Activated CD8-positive, alpha-beta memory T cell treated with anti-CD3 and anti-CD28 coated beads for 1 hour (primary cell): ENCODE data around the gene CAPN6.

Experiments used
- DNase-seq, 2 donors: peaks; one replicate each; pipeline ENCODE4 v3.0.0-alpha.2; 2020; ENCODE audit warnings: low read depth in 1 of 2; ENCODE audit errors: extremely low read depth in 1 of 2

CAPN6 gene

GRCh38 chrX:111207851-111208250, 62.4 kb downstream of the CAPN6 start:
- DNase-seq: no peak

GRCh38 chrX:111200327-111200726, 70.0 kb downstream of the CAPN6 start:
- DNase-seq: no peak

- DNase-seq: no peak
Observed at GRCh38 chrX:111199505-111199904, 70.8 kb downstream of the CAPN6 start.
